ENCODE measurements around the gene ZBTB20. TPM values are rescaled to one million over a fixed set of nuclear protein-coding genes. Genes with fewer than 3 reads are reported as not detected.

The ZBTB20 gene
- polyA plus RNA-seq, 1 of the 3 experiments (the other 2 are of a cell fraction) = 0.43 TPM

DNA sequence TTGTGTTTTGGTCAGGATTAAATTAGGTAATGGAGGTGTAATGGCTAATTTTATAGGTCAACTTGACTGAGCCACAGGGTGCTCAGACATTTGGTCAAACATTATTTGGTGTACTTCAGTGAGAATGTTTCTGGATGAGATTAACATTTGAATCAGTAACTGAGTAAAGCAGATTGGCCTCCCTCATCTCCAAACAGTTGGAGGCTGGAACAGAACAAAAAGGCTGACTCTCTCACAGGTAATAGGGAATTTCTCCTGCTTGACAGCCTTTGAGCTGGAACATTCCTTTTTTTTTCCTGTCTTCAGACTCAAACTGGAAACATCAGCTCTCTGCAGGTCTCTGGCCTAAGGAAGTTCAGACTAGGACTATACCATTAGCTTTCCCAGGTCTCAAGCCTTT is 280.7 kb downstream of the ZBTB20 start:
- no peaks in the 10 kb centered on the region for H3K9me3 ChIP-seq
- H2AFZ ChIP-seq (ENCODE audit: low read depth) = no peak overlapping the region
- no peaks in the 10 kb centered on the region for H4K20me1 ChIP-seq (ENCODE audit: insufficient read depth)
- no peak overlapping the region for H3K4me2 ChIP-seq
- CTCF ChIA-PET = interaction anchor here (2.0 kb wide), 1 partner anchor 10 kb away, joined by 7 read pairs; no protein-coding TSS in a partner anchor
- H3K9ac ChIP-seq = no peak overlapping the region
- no peaks in the 10 kb centered on the region for H3K4me1 ChIP-seq (ENCODE audit: control insufficient read depth in 1 of 2, insufficient read depth in 2 of 2, low read depth in 1 of 2, low read length in 1 of 2)
- TF ChIP-seq, protein P1, sequence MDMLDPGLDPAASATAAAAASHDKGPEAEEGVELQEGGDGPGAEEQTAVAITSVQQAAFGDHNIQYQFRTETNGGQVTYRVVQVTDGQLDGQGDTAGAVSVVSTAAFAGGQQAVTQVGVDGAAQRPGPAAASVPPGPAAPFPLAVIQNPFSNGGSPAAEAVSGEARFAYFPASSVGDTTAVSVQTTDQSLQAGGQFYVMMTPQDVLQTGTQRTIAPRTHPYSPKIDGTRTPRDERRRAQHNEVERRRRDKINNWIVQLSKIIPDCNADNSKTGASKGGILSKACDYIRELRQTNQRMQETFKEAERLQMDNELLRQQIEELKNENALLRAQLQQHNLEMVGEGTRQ (IDR thresholded peaks at IDR 0.05; ENCODE audit: borderline replicate concordance, low read depth, low read length) = no peak
- TF ChIP-seq FOSL2 (IDR thresholded peaks at IDR 0.05; ENCODE audit: borderline replicate concordance, low read depth) = no peak
- TF ChIP-seq, protein P2, sequence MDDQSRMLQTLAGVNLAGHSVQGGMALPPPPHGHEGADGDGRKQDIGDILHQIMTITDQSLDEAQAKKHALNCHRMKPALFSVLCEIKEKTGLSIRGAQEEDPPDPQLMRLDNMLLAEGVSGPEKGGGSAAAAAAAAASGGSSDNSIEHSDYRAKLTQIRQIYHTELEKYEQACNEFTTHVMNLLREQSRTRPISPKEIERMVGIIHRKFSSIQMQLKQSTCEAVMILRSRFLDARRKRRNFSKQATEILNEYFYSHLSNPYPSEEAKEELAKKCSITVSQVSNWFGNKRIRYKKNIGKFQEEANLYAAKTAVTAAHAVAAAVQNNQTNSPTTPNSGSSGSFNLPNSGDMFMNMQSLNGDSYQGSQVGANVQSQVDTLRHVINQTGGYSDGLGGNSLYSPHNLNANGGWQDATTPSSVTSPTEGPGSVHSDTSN (IDR thresholded peaks at IDR 0.05) = no peak
- TF ChIP-seq RCOR1 (IDR thresholded peaks at IDR 0.05; ENCODE audit: low read length) = no peak
- TF ChIP-seq, protein P3, sequence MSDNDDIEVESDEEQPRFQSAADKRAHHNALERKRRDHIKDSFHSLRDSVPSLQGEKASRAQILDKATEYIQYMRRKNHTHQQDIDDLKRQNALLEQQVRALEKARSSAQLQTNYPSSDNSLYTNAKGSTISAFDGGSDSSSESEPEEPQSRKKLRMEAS (IDR thresholded peaks at IDR 0.05; ENCODE audit: low read depth) = no peak
- no peak for TF ChIP-seq RAD21 (IDR thresholded peaks at IDR 0.05; ENCODE audit: low read length)
- no peak for TF ChIP-seq NFIC (IDR thresholded peaks at IDR 0.05; ENCODE audit: borderline replicate concordance)
- no peaks in the 10 kb centered on the region for H3K79me2 ChIP-seq (ENCODE audit: insufficient read depth)
- no peaks in the 10 kb centered on the region for H3K36me3 ChIP-seq (replicated peaks in 1 of 2; ENCODE audit: control insufficient read depth in 1 of 2, insufficient read depth in 2 of 2, low read length in 1 of 2)
- no peak overlapping the region for H3K4me3 ChIP-seq (ENCODE audit: low read depth in 2 of 2, low read length in 1 of 2)
- no peaks in the 10 kb centered on the region for H3F3A ChIP-seq (replicated peaks; ENCODE audit: insufficient read depth)
- no peaks in the 10 kb centered on the region for H3K27me3 ChIP-seq (ENCODE audit: insufficient read depth)
- no peak overlapping the region for H3K27ac ChIP-seq (ENCODE audit: low read depth in 2 of 2, low read length in 1 of 2)
- POLR2A ChIA-PET = no interaction called here
- no peak for DNase-seq
- no peaks in the 10 kb centered on the region for H3K9me2 ChIP-seq

DNA sequence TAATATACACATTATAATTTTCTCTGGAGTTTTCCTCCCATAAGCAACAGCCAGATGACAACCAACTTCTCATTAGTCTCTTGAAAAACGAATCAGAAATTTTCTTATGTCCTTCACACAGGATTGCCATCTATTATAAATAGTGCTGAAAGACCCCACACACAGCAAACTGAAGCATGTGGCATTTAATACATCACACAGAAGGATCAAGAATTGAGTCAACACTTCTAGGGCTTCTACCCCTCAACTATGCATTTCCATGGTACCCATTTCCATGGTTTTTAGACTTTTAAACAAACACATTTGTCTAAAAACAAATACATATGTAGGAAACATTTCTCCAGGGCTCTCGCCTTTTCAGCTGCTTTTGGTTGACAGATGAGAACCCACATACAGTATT is 282.1 kb downstream of the ZBTB20 start:
- ChIA-PET CTCF (no interaction called here), POLR2A (no interaction called here)
- H3K9me3 ChIP-seq = no peaks in the 10 kb centered on the region
- H3K27ac ChIP-seq (ENCODE audit: low read depth in 2 of 2, low read length in 1 of 2) = no peak overlapping the region
- no peaks in the 10 kb centered on the region for H3K4me1 ChIP-seq (ENCODE audit: control insufficient read depth in 1 of 2, insufficient read depth in 2 of 2, low read depth in 1 of 2, low read length in 1 of 2)
- H3K4me2 ChIP-seq = no peak overlapping the region
- no peaks in the 10 kb centered on the region for H4K20me1 ChIP-seq (ENCODE audit: insufficient read depth)
- no peak overlapping the region for H3K9ac ChIP-seq
- no peaks in the 10 kb centered on the region for H3F3A ChIP-seq (replicated peaks; ENCODE audit: insufficient read depth)
- DNase-seq = no peak
- no peak overlapping the region for H2AFZ ChIP-seq (ENCODE audit: low read depth)
- no peaks in the 10 kb centered on the region for H3K9me2 ChIP-seq
- no peak overlapping the region for H3K4me3 ChIP-seq (ENCODE audit: low read depth in 2 of 2, low read length in 1 of 2)
- 82% methylated on average over 2 of the region's 2 CpGs for WGBS (ENCODE audit: low lambda C conversion rate)
- no peaks in the 10 kb centered on the region for H3K27me3 ChIP-seq (ENCODE audit: insufficient read depth)
- H3K79me2 ChIP-seq (ENCODE audit: insufficient read depth) = no peaks in the 10 kb centered on the region
- H3K36me3 ChIP-seq (replicated peaks in 1 of 2; ENCODE audit: control insufficient read depth in 1 of 2, insufficient read depth in 2 of 2, low read length in 1 of 2) = no peaks in the 10 kb centered on the region
- TF ChIP-seq CHD2 (IDR thresholded peaks at IDR 0.05; ENCODE audit: low read length, partially characterized antibody) (no peak), ZBTB33 (IDR thresholded peaks at IDR 0.05; ENCODE audit: borderline replicate concordance, low read depth) (no peak), TEAD4 (IDR thresholded peaks at IDR 0.05; ENCODE audit: borderline replicate concordance, insufficient read depth) (no peak), RAD21 (IDR thresholded peaks at IDR 0.05; ENCODE audit: low read length) (no peak), TAF1 (IDR thresholded peaks at IDR 0.05; ENCODE audit: borderline replicate concordance, low read depth, low read length) (no peak), MEF2A (IDR thresholded peaks at IDR 0.05; ENCODE audit: borderline replicate concordance, low read depth) (no peak), FOXM1 (IDR thresholded peaks at IDR 0.05; ENCODE audit: low read depth) (no peak), RCOR1 (IDR thresholded peaks at IDR 0.05; ENCODE audit: low read length) (no peak), REST (IDR thresholded peaks at IDR 0.05; ENCODE audit: low read depth, low read length) (no peak), EZH2phosphoT487 (IDR thresholded peaks at IDR 0.05; ENCODE audit: borderline replicate concordance, low read depth) (no peak), RFX5 (IDR thresholded peaks at IDR 0.05; ENCODE audit: low read length) (no peak), SMC3 (IDR thresholded peaks at IDR 0.05; ENCODE audit: low read depth, low read length) (no peak)
- TF ChIP-seq, protein P2 (IDR thresholded peaks at IDR 0.05) = no peak

All from SK-N-SH (cell line).